Iris pigment epithelial cell (primary cell): ENCODE data around the gene ACBD6.
"Not testable (repeated sequence)": the region's sequence is repeated elsewhere in the genome, so short reads cannot be mapped to it uniquely, and the experiment has no call there.

Source experiments
- DNase-seq: peaks from one replicate; pipeline ENCODE4 v3.0.0-alpha.2; 2011; ENCODE audit warnings: low read depth

ACBD6 gene

GRCh38 chr1:180489313-180489712 is 13.1 kb downstream of the ACBD6 start:
- no peak for DNase-seq

- no peak for DNase-seq
These were observed 13.7 kb downstream of the ACBD6 start for GRCh38 chr1:180488661-180489060.

- no peak for DNase-seq
These were observed 16.3 kb downstream of the ACBD6 start for GRCh38 chr1:180486092-180486491.

DNA sequence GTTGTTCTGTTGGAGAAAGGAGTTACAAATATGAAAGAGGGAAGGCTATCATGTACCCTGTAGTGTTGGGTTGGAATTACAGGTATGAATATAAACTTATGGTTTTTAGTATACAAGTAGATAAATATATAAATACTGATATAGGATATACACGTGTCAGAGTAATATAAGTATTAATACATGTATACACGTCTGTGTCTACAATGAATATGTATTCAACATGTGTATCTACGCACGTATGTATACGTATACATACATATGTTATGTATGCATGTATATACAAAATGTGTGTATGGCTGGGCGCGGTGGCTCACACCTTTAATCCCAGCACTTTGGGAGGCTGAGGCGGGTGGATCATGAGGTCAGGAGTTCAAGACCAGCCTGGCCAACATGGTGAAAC is 17.9 kb downstream of the ACBD6 start:
- no peak for DNase-seq

DNA sequence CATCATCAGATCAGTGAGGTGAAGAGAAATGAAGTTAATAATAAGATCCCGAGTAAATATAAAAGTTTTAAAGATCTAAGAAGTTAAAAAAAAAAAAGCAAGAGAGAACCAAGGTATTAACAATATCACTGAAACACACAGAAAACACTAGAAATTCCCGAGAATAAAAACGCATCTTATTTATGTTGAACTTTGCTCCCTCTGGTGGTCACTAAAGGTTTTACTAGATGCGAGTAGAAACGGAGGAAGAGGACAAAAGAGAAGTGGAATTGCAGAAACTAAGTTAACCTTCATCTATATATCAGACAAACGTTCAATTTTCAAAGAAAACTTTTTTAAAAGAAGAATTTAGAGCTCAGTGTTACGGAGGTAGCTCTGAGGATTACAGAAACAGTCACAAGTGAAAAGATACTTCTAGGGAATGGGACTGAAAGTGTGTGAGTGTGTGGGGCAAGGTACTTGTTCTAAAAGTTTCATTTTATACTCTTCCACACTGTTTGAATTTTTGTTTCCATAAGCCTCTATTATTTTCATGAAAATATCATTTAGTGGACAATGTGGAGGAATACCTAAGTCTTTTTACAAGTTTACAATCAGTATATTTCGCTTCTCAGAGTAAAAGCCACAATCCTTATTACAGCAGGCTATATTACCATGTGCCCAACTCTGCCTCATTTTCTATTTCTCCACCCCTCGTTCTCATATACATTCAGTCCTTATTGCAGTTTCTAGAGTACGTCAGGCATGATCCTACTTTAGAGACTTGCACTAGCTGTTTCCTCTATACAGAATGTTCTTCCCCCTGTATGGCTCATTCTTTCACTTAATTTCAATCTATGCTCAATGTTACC is 19.7 kb downstream of the ACBD6 start:
- peak; percentile 66 for DNase-seq

- DNase-seq: no peak
These were observed 32.3 kb downstream of the ACBD6 start for GRCh38 chr1:180470031-180470430.

GRCh38 chr1:180468311-180468710 is 34.1 kb downstream of the ACBD6 start:
- no peak for DNase-seq

- peak; percentile 5 for DNase-seq
These were observed 40.3 kb downstream of the ACBD6 start for GRCh38 chr1:180462102-180462501.

DNA sequence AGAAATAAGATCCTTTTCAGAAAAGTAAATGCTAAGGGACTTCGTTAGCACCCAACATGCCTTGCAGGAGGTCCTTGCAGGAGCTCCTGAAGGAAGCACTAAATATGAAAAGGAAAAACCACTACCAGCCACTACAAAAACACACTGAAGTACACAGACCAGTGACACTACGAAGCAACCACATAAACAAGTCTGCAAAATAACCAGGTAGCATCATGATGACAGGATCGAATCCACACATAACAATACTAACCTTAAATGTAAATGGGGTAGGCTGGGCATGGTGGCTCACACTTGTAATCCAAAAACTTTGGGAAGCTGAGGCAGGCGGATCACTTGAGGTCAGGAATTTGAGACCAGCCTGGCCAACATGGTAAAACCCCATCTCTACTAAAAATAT is 40.7 kb downstream of the ACBD6 start:
- not testable (repeated sequence) for DNase-seq

DNA sequence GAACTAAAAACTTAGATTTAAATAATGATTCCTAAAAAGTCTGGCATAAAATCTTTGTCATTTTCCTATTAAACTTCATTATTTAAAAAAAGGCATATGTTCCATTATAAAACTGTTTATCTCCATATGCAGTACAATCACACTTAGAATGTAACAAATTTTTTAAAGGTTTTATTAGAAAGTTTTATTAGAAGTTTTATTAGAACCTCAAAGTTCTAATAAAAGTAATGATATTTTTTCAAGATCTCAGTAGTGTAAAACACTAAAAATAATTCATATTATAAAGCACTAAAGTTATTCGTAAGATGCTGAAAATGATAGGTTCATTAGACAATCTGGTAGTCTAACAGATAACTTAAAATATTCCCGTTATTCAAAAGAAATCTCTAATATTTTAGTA is 43.6 kb downstream of the ACBD6 start:
- DNase-seq: no peak

- peak; percentile 3 for DNase-seq
These were observed 46.2 kb downstream of the ACBD6 start for GRCh38 chr1:180456191-180456590.

DNA sequence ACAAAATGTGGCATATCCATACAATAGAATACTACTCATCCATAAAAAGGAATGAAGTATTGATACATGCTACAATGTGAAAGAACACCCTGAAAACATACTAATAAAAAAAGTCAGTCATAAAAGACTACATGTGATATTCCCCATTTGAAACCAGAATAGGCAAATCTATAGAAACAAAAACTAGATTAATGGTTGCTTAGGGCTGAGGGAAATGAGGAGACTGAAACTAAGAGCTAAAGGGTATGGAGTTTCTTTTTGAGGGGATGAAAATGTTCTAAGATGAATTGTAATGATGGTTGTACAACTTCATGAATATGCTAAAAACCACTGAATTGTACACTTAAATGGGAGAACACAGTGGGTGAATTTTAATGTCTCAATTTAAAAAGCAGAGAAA is 50.9 kb downstream of the ACBD6 start:
- no peak for DNase-seq

GRCh38 chr1:180444522-180444921 is 57.9 kb downstream of the ACBD6 start:
- no peak for DNase-seq

- DNase-seq: no peak
These were observed 62.0 kb downstream of the ACBD6 start for GRCh38 chr1:180440335-180440734.

GRCh38 chr1:180435566-180435965 is 66.8 kb downstream of the ACBD6 start:
- DNase-seq: no peak

DNA sequence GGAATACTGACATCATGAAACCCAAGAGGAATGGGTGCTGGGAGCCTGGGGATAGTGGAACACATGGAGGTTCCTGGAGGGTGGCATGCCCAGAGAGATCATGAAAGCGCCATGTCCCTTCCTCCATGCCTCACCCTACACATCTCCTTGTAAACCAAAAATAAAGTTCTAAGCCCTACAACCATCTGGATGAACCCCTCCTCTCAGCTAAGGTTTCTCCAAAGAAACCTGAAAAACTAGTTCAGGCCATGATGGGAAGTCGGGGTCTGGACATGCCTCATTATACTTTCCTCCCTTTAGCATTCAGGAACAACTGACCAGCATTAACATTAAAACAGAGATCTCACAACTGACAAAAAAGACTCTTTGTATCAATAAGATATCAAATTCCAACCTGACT is 68.5 kb downstream of the ACBD6 start:
- DNase-seq: no peak

DNA sequence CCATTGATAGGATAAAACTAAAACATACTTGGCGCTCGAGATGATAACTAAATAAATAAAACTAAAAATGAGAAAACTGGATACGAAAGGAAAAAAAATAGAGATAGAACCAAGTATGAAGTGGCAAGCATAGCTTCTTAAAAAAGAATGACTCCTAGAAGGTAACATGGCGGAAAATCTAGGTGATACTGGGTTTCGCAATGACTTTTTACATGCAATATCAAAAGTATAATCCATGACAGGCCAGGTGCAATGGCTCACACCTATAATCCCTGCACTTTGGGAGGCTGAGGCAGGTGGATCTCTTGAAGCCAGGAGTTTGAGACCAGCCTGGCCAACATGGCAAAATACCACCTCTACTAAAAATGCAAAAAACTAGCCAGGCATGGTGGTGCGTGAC is 70.7 kb downstream of the ACBD6 start:
- no peak for DNase-seq

- no peak for DNase-seq
These were observed 73.3 kb downstream of the ACBD6 start for GRCh38 chr1:180428782-180429695.

DNA sequence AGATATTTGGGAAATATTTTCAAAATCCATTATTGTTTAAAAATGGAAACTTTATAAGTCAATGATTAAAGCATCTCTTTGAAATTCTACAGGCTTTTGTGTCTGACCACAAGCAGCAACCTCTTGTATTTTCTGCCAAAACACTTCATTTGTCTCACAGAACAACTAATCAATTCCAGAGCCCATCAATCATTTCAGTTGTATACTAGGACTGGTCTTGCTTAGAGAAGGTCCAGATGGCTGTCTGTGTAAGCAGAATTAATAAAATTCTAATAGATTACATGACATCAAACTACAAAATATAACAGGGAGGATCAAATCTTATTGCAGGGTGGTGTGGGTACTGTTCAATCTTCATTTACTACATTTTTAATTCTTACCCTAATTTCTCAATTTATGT is 76.4 kb downstream of the ACBD6 start:
- no peak for DNase-seq

DNA sequence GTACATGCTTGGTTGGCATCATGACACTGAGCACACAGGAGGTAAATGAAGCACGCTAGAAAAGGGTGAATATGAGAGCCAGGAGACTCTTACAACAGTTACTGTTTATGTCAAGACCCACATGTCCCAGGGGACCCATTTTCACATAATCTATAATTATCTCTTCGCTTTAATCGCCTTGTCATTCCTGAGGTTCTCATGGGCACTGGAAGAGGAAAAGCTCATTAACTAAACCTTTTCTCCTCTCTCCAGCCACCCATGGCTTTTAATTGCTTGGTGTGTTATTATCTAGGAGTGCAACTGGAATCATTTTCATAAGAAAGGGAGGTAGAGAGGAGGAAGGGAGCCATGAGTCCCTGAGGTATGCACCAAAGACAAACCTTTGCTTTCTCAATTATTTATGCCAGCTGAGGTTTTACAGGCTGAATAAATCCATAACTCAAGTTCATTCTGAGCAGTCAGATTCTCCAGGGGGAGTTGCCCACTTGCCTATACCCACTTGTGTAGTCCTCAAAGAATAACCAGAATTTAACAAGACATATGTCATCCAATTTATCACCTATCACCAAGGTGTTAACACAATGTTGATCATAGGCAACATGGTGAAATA is 77.4 kb downstream of the ACBD6 start:
- DNase-seq: no peak

- DNase-seq: no peak
These were observed 80.8 kb downstream of the ACBD6 start for GRCh38 chr1:180421614-180422013.

GRCh38 chr1:180421145-180421544 is 81.2 kb downstream of the ACBD6 start:
- DNase-seq: not testable (repeated sequence)
